Stimulated activated CD8-positive, alpha-beta memory T cell treated with anti-CD3 and anti-CD28 coated beads, Interleukin-15, amount 100 ng/mL, for 24 hours (primary cell): ENCODE data around the gene LAMB1.

Experiments
- DNase-seq: peaks from one replicate; pipeline ENCODE4 v3.0.0-alpha.2; 2020; ENCODE audit warnings: low read depth

Gene LAMB1

GRCh38 chr7:108017776-108018151, 14.8 kb upstream of the LAMB1 start:
- no peak for DNase-seq

GRCh38 chr7:108016841-108017775, 14.1 kb upstream of the LAMB1 start:
- no peak for DNase-seq

DNA sequence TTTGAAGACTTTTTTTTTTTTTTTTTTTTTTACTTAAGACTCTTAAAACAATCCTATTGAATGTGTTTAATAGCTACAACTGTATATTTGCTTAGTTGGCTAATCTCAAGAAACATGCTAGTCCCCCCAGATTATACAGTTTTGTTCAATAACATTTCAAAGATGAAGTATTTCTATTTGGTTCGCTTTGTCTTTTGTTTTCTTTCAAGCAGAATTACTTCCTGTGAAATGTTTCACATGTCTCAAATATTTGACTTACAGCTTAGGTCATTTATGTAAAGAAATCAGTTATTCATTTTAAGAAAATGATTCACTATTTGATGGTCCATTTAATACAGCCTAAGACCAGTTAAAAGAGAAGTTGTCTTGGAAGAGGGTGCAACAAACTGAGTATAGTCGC, 12.8 kb upstream of the LAMB1 start:
- DNase-seq, result no peak

GRCh38 chr7:108014747-108015682, 12.1 kb upstream of the LAMB1 start:
- no peak for DNase-seq

- no peak for DNase-seq
These were observed 11.3 kb upstream of the LAMB1 start for GRCh38 chr7:108014215-108014614.

DNA sequence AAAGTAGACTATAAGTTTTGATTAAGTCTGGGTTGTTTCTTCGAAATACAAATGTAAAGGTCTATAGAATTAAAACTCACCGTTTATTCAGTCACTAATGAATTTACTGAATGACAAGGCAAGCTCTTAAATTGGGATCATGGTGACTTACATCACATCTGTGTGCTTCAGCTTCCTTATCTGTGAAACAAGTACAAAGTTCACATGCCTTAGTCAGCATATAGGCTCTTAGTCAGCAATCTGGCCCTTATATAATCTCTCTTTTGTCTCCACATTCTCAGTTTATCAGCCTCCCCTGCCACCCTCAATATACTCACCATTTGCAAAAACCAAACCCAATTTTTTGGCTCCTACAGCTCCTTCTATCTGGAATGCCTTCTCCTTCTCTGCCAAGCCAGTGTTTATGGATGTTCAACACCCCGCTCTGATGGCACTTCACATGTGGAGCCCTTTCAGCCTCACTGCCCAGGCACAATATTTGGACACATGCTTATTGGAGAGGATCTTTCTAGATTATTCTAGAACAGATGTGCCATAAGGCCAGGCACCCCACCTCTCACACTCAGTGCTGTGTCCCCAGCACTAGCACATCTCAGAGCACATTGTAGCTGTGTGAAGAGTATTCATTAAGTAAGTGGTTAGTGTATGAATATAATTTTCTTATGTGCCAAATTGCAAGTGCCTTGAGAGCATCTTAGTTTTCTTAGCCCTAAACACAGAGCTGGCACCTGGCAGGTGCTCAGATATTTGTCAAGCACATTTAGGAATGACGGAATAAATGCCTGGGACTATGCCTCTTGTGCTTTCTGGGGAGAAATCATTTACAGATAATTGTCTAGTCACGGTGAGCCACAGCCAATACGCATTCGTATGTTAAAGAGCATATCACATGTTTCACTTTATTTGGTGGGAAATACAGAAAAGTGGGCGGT, 9.8 kb upstream of the LAMB1 start:
- DNase-seq, result no peak

- no peak for DNase-seq
These were observed 7.4 kb upstream of the LAMB1 start for GRCh38 chr7:108010377-108010776.

DNA sequence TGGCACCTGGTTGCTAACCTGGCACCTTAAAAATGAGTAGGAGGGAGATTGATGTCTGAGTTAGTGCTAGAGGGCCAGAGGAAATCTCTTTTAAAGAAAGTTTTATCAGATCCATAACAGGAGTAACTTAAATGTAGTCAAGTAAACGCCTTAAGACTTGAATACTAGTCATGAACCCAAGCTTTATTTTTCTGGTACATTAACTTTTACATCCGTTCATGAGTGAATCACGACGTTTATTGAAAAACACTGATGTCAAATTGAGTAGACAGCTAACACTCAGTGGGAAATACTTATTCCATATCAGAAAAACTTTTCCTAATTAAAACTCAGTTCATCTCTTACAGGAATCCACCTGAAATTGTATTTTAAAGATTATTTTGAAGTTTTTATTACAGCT, 6.9 kb upstream of the LAMB1 start:
- DNase-seq, result no peak

DNA sequence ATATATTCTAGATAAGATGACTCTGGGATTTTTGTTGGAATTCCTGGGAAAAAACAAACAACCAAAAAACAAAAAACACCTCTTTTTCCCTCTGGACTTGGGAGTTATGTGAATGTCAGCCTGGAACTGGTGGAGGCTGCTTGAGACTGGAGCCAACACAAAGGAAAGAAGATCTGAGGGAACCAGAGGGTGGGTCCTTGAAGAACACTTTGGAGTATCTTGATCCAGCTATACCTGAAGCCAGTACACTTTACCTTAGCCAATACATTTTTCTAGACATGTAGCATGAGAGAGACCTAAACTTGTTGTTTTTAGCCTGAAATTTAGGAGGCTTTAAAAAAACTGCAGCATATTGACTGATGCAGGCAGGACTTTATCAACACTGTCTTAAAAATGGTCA, 5.9 kb upstream of the LAMB1 start:
- DNase-seq, result no peak

DNA sequence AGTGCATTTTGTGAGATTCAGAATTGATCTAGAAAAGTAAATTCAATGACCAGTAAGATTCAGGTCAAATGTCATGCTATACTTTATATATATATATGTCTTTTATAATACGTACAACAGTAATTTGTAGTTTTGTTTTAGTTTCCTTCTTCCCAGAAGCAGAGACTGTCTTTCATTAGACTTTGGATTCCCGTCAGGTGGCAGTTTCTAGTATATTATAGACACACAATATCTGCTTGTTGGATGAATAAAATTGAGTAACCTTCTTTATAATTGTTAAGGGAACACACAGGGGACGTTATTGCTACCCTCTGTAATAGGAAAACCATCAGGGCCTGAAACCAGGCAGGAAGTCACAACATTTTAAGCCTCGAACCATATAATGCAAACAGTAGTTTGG, 5.3 kb upstream of the LAMB1 start:
- no peak for DNase-seq

- DNase-seq, result no peak
These were observed 4.8 kb upstream of the LAMB1 start for GRCh38 chr7:108007762-108008161.

GRCh38 chr7:108007261-108007660, 4.3 kb upstream of the LAMB1 start:
- DNase-seq, result no peak

DNA sequence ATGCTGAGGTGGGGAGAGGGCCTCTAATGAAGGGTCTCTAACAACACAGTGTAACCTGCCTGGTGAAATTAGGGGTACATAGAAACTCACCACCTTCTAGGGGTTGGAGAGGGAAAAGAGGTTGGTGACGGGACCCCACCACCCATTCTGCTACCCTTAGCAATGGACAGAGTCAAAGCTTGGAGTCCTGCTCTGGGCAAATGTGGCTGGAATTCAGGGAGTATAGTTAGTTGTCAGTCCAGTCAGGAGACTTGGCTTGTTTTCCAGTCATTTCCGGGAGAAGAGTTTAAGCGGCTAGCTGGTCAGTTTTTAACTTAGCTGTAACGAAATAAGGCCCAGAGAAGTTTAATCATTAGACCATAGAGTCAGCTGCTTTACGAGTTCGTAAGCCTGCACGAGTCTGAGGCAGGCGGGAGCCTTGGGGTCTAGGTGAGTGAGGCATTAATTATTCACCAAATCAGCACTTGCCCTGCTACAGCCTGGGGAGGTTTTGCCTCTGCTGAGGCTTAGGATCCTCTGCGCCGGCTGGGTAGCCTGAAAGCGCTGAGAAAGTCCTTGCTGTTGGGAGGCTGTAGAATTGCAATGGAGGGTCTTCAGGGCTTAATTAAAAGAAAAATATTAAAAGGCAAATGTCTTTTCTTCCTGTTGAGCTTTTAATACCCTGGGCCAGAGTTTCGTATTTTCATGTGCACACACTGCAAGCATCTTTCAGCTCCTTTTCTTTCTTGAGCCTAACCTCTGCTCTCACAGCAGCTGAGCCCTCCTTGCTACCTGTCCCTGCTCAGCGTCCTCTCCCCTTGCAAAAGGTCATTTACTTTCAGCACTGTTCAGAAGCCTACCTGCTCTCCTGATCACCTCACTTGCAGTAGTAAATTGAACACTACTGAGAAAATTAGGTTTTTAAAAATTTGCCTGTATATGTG, 1.5 kb upstream of the LAMB1 start:
- no peak for DNase-seq

DNA sequence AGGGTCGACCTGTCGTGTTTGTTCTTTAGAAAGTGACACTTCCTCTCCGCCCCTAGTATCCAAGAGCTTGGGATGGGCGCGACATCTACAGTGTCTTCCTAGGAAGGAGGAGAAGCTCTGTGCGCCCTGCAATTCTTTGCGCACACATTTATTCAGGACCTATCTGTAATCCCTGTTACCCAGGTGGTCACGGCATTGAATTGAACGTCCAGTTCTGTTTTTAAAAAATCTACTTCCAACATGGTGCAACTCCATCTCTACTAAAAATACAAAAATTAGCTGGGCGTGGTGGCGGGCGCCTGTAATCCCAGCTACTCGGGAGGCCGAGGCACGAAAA, 606 bp upstream of the LAMB1 start:
- no peak for DNase-seq

DNA sequence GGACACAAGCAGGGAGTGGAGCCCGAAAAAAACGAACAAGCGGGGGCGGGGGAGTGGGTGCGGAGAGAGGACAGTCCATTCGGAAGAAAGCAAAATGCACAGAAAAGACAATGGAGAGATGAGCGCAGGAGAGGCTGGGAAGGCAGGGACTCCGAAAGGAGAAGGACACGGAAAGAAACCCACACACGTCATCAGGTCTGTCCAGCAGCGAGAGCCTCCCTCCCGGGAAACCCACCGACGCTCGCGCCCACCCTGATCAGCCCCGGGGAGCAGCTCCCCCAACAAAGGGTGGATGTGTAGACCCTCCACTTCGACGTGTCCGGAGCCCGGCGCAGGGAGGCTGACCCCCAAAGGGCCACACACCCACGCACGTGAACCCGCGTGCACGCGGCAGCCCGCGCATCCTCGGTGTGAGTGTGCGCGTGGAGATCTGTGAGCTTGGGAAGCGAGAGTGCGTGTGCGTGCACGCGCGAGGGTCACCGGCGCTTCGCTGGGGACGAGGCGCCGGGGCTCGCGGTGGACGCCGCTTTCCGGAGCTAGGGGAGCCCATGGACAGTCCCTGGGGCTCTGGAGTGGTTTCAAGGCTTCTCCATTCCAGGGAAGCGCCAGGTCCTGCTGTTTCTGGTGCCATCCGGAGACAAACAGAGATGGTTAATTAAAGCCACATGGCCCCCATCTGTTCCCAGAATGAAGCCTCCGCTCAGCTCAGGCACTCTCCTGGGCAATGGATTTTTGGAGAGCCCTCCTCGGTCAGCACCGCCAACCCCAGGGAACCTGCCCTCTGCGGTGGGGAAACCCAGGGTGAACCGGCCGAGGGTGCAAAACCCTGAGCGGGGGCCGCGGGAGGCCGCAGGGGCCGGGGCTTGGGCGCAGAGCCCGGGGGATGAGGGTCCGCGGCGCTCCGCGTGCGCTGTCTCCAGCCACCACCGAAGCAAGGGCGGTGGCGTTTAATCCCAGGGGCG, 916 bp downstream of the LAMB1 start:
- DNase-seq, result no peak

- no peak for DNase-seq
These were observed 1.8 kb downstream of the LAMB1 start for GRCh38 chr7:108000875-108001763.

DNA sequence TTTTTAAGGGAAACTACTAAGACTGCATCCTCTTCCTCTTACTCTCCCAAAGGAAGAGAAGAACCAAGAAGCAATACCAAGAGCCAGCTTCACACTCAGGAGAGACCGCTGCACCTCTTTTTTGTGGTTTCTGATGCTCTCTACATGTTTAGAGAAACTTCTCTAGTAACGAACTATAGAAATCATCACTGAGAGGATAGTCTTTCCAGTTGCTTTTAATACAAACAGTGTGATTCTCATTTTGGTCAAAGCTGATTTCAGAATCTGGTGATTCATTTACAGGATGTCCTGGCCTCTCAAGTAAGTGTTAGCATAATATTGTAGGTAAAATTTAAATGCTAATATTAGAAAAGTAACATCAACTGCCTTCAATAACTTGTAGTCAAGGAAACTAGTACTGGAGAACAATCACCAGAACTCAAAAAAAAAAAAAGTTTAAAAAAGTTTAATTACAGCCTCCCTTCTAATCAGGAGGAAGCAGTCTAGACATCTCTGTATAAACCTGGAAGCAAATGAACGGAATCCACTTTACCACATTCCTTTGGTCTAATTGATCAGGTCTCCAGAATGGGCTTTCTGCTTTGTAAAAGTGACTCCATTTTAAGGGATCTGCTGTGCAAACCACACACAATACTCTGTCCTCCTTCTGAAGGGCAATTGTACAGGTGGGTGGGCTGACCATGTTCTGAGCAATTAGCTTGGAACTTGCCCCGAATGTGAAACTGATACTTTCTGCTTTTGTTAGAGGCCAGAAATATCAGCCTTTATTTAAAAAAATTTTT, 3.0 kb downstream of the LAMB1 start:
- no peak for DNase-seq
